Middle frontal gyrus (tissue), 1 donor: ENCODE results near the gene REC8.

Experiments
- DNase-seq: peaks from one replicate; pipeline ENCODE4 v3.0.0-alpha.2; 2015; ENCODE audit warnings: low spot score; ENCODE audit errors: extremely low spot score

REC8 gene

GRCh38 chr14:24138396-24139271, 33.2 kb upstream of the REC8 start:
- no peak for DNase-seq

- DNase-seq, result no peak
These were observed 32.5 kb upstream of the REC8 start for GRCh38 chr14:24139272-24139934.

GRCh38 chr14:24141097-24141880, 30.6 kb upstream of the REC8 start, which contains the start of gene EMC9:
EMC9 (minus strand) TSS chr14:24141591; CDS start chr14:24141304, 287 bp downstream.
- peak; percentile 100 for DNase-seq

- no peak for DNase-seq
These were observed 28.4 kb upstream of the REC8 start for GRCh38 chr14:24143511-24143910.

- DNase-seq, result no peak
These were observed 27.4 kb upstream of the REC8 start for GRCh38 chr14:24144451-24144850.

GRCh38 chr14:24145219-24145618, 26.7 kb upstream of the REC8 start:
- DNase-seq, result no peak

- DNase-seq, result no peak
These were observed 26.0 kb upstream of the REC8 start for GRCh38 chr14:24145690-24146452.

GRCh38 chr14:24146453-24146977, 25.4 kb upstream of the REC8 start, which contains the start of gene PSME2:
PSME2 (minus strand) TSS chr14:24146610; CDS start chr14:24146581, 29 bp downstream.
- peak; percentile 25 for DNase-seq

- DNase-seq, result peak; percentile 94
These were observed 24.7 kb upstream of the REC8 start, which contains the start of gene RNF31 for GRCh38 chr14:24146978-24147760. RNF31 (plus strand) TSS chr14:24147498; CDS start chr14:24147699, 201 bp downstream.

GRCh38 chr14:24147761-24148428, 24.0 kb upstream of the REC8 start:
- DNase-seq, result no peak

- no peak for DNase-seq
These were observed 22.4 kb upstream of the REC8 start for GRCh38 chr14:24149302-24149969.

GRCh38 chr14:24150061-24150460, 21.8 kb upstream of the REC8 start:
- no peak for DNase-seq

- DNase-seq, result no peak
These were observed 21.3 kb upstream of the REC8 start for GRCh38 chr14:24150567-24150966.

- no peak for DNase-seq
These were observed 20.9 kb upstream of the REC8 start for GRCh38 chr14:24150993-24151392.

GRCh38 chr14:24151404-24152080, 20.3 kb upstream of the REC8 start:
- DNase-seq, result no peak

- DNase-seq, result no peak
These were observed 16.8 kb upstream of the REC8 start for GRCh38 chr14:24155100-24155499.

- no peak for DNase-seq
These were observed 15.0 kb upstream of the REC8 start for GRCh38 chr14:24156840-24157239.

GRCh38 chr14:24157331-24157730, 14.5 kb upstream of the REC8 start:
- no peak for DNase-seq
